H54 (cell line): Measurements from ENCODE around the gene ZNF80.
"Not testable (repeated sequence)": the region's sequence is repeated elsewhere in the genome, so short reads cannot be mapped to it uniquely, and the experiment has no call there.

ENCODE experiments used
- DNase-seq: peaks from one replicate; pipeline ENCODE4 v3.0.0; 2011; ENCODE audit warnings: low spot score, mixed read lengths; ENCODE audit not compliant: insufficient read length
- FAIRE-seq: peaks from 3 replicates; lab custom pipeline; 2011; peaks lifted over from hg19 to GRCh38; lab: Jason Lieb, UNC
- POLR2A ChIP-seq: IDR thresholded peaks from 2 replicates; pipeline ENCODE4 v1.6.1; 2011; ENCODE audit warnings: low read depth, mild to moderate bottlenecking, low read length

Gene ZNF80

DNA sequence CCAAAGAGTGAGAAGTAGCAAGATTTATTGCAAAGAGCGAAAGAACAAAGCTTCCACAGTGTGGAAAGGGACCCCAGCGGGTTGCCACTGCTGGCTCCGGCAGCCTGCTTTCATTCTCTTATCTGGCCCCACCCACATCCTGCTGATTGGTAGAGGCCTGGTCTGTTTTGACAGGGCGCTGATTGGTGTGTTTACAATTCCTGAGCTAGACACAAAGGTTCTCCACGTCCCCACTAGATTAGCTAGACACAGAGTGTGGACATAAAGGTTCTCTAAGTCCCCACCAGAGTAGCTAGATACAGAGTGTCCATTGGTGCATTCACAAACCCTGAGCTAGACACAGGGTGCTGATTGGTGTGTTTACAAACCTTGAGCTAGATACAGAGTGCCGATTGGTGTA, at the start of gene ZNF80:
Gene ZNF80, minus strand, starts transcription at position 101 of the 400 bp plus-strand sequence. CDS start 504 bp downstream, outside the sequence.
- FAIRE-seq = not testable (repeated sequence)

DNA sequence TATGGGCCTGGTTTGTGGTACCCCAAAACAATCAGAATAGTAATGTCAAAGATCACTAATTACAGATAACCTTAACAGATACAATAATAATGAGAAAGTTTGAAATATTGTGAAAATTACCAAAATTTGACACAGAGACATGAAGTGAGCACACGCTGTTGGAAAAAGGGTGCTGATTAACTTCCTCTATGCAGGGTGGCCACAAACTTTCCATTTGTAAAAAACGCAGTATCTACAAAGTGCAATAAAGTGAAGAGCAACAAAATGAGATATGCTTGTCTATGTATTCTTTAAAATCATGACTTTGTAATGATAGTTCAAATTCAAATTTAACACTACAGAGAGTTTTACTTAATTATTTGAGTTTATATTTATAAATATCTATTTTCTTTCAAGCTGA, 48.9 kb upstream of the ZNF80 start:
- DNase-seq (no peak), FAIRE-seq (no peak)
- no peak for TF ChIP-seq POLR2A

More for the DNA sequence above, at the start of gene ZNF80:
- not testable (repeated sequence) for DNase-seq

DNA sequence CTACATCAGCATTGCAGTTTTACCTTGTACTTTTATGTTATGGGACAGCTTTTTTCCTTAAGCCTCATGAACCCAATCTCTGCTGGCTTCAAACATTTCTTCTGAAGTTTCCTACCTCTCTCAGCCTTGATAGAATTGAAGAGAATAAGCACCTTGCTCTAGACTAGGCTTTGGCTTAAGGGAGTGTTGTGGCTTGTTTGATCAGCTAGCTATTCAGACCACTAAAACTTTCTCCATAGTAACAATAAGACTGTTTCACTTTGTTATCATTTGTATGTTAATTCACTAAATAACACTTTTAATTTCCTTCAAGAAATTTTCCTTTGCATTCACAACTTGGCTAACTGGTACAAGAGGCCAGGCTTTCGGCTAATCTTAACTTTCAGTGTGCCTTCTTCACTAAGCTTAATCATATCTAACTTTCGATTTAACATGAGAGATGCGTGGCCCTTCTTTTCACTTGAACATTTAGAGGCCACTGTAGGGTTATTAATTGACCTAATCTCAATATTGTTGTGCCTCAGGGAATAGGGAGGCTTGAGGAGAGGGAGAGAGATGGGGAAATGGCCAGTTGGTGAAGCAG, 48.4 kb upstream of the ZNF80 start:
- TF ChIP-seq POLR2A = no peak
- FAIRE-seq = no peak
- DNase-seq = no peak

DNA sequence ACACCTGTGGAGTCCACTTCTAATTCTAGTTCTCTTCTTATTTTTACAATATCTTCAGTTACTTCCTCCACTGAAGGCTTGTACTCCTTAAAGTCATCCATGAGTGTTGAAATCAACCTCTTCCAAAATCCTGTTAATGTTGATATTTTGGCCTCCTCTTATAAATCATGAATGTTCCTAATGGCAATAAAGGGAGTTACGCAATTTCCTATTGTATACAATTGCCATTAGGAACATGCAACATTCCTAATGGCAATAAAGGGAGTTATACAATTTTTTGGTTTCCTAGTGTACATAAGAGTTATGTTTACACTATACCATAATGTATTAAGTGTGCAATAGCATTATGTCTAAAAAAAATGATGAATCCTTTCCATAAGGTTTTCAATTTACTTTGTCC, 47.3 kb upstream of the ZNF80 start:
- no peak for TF ChIP-seq POLR2A
- FAIRE-seq (no peak), DNase-seq (no peak)

DNA sequence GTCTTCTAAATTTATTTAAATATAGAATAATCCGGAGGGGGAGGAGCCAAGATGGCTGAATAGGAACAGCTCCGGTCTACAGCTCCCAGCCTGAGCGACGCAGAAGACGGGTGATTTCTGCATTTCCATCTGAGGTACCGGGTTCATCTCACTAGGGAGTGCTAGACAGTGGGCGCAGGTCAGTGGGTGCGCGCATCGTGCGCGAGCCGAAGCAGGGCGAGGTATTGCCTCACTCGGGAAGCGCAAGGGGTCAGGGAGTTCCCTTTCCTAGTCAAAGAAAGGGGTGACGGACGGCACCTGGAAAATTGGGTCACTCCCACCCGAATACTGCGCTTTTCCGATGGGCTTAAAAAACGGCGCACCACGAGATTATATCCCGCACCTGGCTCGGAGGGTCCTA, 39.5 kb upstream of the ZNF80 start:
- not testable (repeated sequence) for DNase-seq, FAIRE-seq

DNA sequence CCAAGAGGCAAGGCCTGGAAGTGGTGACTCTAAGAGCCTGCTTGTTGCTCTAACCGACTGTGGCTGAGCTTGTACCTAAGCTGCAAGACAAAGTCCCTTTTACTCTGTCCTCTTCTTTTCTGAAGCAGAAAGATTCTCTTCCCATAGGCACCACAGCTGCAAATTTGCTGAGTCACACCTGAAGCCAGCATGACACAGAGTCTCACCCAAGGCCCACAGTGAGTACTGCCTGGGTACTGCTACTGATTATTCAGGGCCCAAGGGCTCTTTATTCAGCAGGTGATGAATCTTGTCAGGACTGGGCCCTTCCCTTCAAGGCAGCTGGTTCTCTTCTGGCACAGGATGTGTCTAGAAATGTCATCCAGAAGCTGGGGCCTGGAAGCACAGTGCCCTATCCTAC, 37.6 kb upstream of the ZNF80 start:
- FAIRE-seq = no peak

DNA sequence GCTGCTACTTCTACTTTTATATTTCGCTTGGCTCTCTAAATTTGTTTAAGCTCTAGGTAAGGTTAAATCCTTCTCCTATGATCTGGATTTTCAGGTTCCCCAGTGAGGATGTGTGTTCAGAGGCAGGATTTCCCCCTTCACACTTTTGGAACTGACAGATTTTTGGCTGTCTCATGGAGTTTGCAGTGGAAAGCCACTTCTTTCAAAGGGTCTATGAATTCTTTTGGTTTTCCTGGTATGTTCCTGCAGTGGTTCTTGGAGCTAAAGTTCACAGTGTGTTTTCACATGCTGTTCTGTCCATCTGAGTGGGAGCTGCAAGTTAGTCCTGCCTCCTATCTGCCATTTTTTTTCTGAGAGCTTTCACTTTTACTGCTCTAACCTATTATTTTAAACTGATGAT, 34.9 kb upstream of the ZNF80 start:
- FAIRE-seq (no peak), DNase-seq (no peak)
- TF ChIP-seq POLR2A = no peak

More for the DNA sequence above, 37.6 kb upstream of the ZNF80 start:
- no peak for TF ChIP-seq POLR2A
- no peak for DNase-seq

DNA sequence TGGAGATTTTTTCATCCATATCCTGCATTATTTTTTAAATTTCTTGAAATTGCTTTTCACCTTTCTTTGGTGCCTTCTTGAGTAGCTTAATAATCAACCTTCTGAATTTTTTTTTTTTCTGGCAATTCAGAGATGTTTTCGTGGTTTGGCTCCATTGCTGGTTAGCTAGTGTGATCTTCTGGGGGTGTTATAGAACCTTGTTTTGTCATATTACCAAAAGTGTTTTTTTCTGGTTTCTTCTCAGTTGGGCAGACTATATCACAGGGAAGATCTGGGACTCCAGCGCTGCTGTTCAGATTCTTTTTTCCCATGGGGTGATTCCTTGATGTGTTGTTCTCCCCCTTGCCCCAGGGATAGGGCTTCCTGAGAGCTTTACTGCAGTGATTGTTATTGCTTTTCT, 32.6 kb upstream of the ZNF80 start:
- TF ChIP-seq POLR2A = no peak
- FAIRE-seq = no peak
- no peak for DNase-seq

DNA sequence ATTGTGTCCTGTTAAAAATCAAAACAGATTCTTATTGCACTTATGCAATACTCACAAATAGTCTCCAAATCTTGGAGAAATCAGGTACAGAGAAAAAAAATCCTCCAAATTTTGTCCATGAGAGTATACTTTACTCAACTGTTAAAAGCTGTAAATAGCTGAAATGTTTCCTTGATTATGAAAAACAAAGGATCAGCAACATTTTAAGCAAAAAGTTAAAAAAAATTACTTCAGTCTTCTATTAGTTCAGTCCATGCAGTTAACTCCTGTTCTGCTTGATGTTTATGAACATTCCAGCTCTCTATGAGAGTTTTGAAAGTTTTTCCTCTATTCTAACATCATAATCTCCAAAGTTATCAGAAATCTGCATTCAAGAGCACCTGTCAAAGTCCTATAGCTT, 22.8 kb upstream of the ZNF80 start:
- no peak for TF ChIP-seq POLR2A
- FAIRE-seq (no peak), DNase-seq (no peak)

DNA sequence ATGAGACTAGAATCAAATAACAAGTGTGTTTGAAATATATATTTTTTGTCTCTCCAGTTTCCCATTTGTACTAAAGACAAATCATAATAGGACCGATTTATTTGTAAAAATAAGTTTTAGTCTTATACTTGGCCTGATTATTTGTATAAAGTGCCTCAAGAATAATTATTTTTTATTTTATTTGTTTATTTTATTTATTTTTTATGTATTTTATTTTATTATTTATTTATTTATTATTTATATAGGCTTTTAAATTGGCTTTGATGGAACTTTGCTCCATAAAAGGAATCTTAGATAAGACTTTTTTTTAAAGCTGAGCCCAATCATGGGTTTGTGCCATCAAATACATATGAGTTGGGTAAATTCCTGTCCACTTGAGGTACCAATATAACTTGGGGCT, 22.2 kb upstream of the ZNF80 start:
- DNase-seq (no peak), FAIRE-seq (no peak)
- TF ChIP-seq POLR2A = no peak

DNA sequence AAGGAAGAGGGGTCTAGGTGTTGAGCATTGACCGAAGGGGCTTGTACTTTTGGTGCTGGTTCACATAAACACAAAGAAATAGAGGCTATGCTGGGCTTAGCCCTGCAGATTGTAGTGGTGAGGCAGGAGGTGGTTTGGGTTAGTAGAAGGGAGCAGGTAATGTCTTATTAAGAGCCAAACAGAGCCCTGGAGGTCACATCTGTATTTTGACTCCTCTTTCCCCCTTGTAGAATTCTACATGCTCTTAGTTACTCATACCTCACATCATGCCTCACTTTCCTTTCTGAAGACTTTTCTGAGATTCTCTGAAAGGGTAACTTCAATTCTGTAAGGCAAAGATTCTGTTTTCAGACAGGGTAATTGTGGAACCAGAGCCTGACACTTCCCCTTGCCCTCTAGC, 16.1 kb upstream of the ZNF80 start:
- DNase-seq (no peak), FAIRE-seq (no peak)
- TF ChIP-seq POLR2A = no peak

DNA sequence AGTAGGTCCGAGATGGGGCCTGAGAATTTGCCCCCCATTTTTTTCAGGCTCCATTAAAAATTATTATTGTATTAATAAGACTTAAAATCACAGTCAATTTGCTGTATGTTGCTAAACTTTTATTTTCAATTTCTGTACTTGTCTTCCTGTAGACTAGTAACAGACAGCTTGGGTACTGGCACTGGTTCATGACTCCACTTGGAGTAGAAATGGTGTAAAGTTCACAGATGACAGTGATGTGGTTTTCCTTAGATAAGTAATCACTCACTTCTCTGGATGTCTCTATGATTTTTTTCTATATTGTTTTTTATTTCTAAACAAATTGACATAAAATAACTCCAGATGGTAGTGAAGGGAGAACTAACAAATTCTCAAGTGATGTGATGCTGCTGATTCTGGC, 15.6 kb upstream of the ZNF80 start:
- DNase-seq = no peak
- TF ChIP-seq POLR2A = no peak
- no peak for FAIRE-seq

DNA sequence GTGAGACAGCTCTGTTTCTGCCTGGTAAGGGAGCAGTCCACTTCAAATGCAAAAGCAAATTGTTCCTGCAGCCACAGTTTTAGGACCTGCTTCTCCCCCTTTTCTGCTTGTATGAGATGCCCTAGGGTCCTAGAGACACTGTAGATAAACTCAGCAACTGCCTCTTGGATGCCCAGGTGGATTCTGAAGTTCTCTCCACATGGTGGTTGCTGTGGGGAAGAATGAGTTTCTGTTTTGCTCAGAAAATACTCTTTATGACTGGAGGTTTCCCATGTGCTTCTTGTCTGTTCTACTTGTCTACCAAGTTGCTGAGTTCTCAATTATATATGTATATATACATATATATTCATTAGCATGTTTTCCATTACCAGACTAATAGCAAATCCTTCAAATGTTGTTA, 5.6 kb upstream of the ZNF80 start:
- FAIRE-seq (no peak), DNase-seq (no peak)
- TF ChIP-seq POLR2A = no peak

DNA sequence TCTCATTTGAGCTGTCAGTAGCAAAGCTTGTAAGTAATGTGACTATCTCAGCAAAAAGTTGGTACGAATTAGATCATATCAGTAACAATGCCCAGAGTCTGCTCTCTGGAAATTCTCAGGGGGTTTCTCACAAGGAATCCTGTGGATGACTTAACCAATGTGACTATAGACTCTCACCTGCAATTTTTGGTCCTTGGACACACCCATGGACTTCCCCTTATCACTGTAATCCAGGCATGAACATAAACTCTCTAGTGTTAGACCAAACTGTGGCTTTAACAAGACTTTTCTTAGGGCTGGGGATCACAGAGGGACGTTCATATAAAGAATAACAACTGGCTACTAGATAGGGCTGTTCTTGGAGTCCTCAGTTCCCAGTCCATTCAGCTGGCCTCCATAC, 3.9 kb upstream of the ZNF80 start:
- FAIRE-seq (no peak), DNase-seq (no peak)

DNA sequence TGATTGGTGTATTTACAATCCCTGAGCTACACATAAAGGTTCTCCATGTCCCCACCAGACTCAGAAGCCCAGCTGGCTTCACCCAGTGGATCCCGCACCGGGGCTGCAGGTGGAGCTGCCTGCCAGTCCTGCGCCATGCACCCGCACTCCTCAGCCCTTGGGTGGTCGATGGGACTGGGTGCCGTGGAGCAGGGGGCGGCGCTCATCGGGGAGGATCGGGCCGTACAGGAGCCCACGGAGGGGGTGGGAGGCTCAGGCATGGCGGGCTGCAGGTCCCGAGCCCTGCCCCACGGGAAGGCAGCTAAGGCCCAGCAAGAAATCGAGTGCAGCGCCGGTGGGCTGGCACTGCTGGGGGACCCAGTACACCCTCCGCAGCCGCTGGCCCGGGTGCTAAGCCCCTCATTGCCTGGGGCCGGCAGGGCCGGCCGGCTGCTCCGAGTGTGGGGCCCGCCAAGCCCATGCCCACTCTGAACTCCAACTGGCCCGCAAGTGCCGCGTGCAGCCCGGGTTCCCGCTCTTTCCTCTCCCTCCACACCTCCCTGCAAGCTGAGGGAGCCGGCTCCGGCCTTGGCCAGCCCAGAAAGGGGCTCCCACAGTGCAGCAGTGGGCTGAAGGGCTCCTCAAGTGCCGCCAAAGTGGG, 888 bp upstream of the ZNF80 start:
- not testable (repeated sequence) for DNase-seq, FAIRE-seq

More for the DNA sequence above, 3.9 kb upstream of the ZNF80 start:
- TF ChIP-seq POLR2A = no peak

DNA sequence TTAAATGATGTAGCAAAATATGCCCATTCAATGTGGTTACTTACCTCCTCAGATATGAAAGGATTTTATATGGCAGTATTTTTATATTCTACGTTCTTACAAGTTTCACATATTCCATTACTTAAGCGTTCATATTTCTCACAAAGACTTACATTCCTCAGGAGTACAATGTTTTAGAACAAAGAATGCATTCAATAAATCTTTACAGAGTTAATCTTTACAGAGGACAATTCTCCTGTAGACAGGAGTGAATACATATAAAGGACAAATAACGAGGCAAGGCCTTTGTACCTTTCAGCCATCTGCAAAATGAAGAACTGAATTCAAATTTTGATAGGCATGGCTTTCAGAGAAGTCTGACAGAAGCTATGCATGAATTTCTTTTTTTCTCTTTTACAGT, 1.9 kb downstream of the ZNF80 start:
- TF ChIP-seq POLR2A = no peak
- FAIRE-seq = no peak
- no peak for DNase-seq
